GM12865 (cell line): ENCODE measurements around the gene YWHAE.
"Not testable (repeated sequence)": the region's sequence is repeated elsewhere in the genome, so short reads cannot be mapped to it uniquely, and the experiment has no call there.

Experiments used
- DNase-seq: peaks from one replicate; pipeline ENCODE4 v3.0.0; 2010; ENCODE audit warnings: low read depth
- H3K4me3 ChIP-seq: 2 replicates; pipeline ENCODE4 v1.5.1; 2011; ENCODE audit warnings: mild to moderate bottlenecking, low read depth, low read length, control low read depth
- CTCF ChIP-seq: IDR thresholded peaks from 2 replicates; pipeline ENCODE4 v1.5.1; 2011; ENCODE audit warnings: low read length, control low read depth, low read depth, inconsistent platforms; ENCODE audit not compliant: insufficient read depth; ENCODE audit errors: missing control alignments

Gene YWHAE

GRCh38 chr17:1390432-1391367 is 9.3 kb downstream of the YWHAE start:
- no peak overlapping the region for H3K4me3 ChIP-seq
- no peak for DNase-seq
- no peak for TF ChIP-seq CTCF

GRCh38 chr17:1387490-1388227 is 12.4 kb downstream of the YWHAE start:
- not testable (repeated sequence) for H3K4me3 ChIP-seq, DNase-seq

- not testable (repeated sequence) for DNase-seq, H3K4me3 ChIP-seq
These were observed 13.3 kb downstream of the YWHAE start for GRCh38 chr17:1386675-1387190.

- H3K4me3 ChIP-seq, result no peak overlapping the region
- no peak for TF ChIP-seq CTCF
- no peak for DNase-seq
These were observed 13.8 kb downstream of the YWHAE start for GRCh38 chr17:1386265-1386664.

GRCh38 chr17:1385861-1386260 is 14.2 kb downstream of the YWHAE start:
- TF ChIP-seq CTCF, result no peak
- no peak for DNase-seq
- no peak overlapping the region for H3K4me3 ChIP-seq

GRCh38 chr17:1384905-1385435 is 15.1 kb downstream of the YWHAE start:
- TF ChIP-seq CTCF, result no peak
- no peak overlapping the region for H3K4me3 ChIP-seq
- DNase-seq, result no peak

GRCh38 chr17:1379930-1380313 is 20.1 kb downstream of the YWHAE start:
- DNase-seq, result peak; percentile 85
- TF ChIP-seq CTCF, result no peak
- H3K4me3 ChIP-seq, result peak overlapping the region; percentile 15; the same call in 1 of the 2 replicates
